Neuronal stem cell (in vitro differentiated cells): ENCODE measurements around the gene ELFN1.

Source experiments
- DNase-seq: peaks from one replicate; pipeline ENCODE4 v3.0.0-alpha.2; 2013; ENCODE audit warnings: low spot score
- H2AFZ ChIP-seq: one replicate; pipeline ENCODE4 v1.6.1; 2013; ENCODE audit warnings: mild to moderate bottlenecking, low read length, inconsistent platforms
- H2AK5ac ChIP-seq: 2 replicates; pipeline ENCODE4 v1.6.1; 2013; ENCODE audit warnings: low read depth, mild to moderate bottlenecking, inconsistent platforms, low read length, moderate library complexity, mixed read lengths
- H2BK120ac ChIP-seq: 2 replicates; pipeline ENCODE4 v1.6.1; 2013; ENCODE audit warnings: low read depth, mild to moderate bottlenecking, inconsistent platforms, low read length, moderate library complexity, mixed read lengths
- H2BK12ac ChIP-seq: one replicate; pipeline ENCODE4 v1.6.1; 2013; ENCODE audit warnings: low read length, inconsistent platforms
- H2BK15ac ChIP-seq: 2 replicates; pipeline ENCODE4 v1.6.1; 2013; ENCODE audit warnings: mild to moderate bottlenecking, low read length, inconsistent platforms, mixed read lengths
- H2BK5ac ChIP-seq: one replicate; pipeline ENCODE4 v1.6.1; 2013; ENCODE audit warnings: inconsistent platforms, mild to moderate bottlenecking, low read length, moderate library complexity
- H3K14ac ChIP-seq: one replicate; pipeline ENCODE4 v1.6.1; 2013; ENCODE audit warnings: low read length, inconsistent platforms
- H3K18ac ChIP-seq: 2 replicates; pipeline ENCODE4 v1.6.1; 2013; ENCODE audit warnings: low read length, inconsistent platforms
- H3K23ac ChIP-seq: 2 replicates; pipeline ENCODE4 v1.6.1; 2013; ENCODE audit warnings: low read depth, mild to moderate bottlenecking, mixed read lengths, low read length, inconsistent platforms; ENCODE audit not compliant: poor library complexity
- H3K27ac ChIP-seq: replicated peaks from 3 replicates; pipeline ENCODE4 v1.5.1; 2013; ENCODE audit warnings: low read length, inconsistent platforms
- H3K27me3 ChIP-seq, 3 experiments: 2 replicates each; pipeline ENCODE4 v1.6.1; 2013; ENCODE audit warnings: low read length in 3 of 3, mild to moderate bottlenecking in 2 of 3, inconsistent platforms in 1 of 3, low read depth in 1 of 3, mixed read lengths in 1 of 3, moderate library complexity in 1 of 3; ENCODE audit not compliant: control insufficient read depth in 3 of 3, insufficient read depth in 3 of 3
- H3K36me3 ChIP-seq, 2 donors: replicated peaks in 1 of 2; 2 replicates each; pipeline ENCODE4 v1.6.1; 2013; ENCODE audit warnings: low read length in 2 of 2; ENCODE audit not compliant: control insufficient read depth in 2 of 2, insufficient read depth in 2 of 2
- H3K4ac ChIP-seq: 2 replicates; pipeline ENCODE4 v1.6.1; 2013; ENCODE audit warnings: inconsistent platforms, mild to moderate bottlenecking, low read length, moderate library complexity
- H3K4me1 ChIP-seq, 2 donors: 1 replicate in 1 of 2; 2 replicates in 1 of 2; pipeline ENCODE4 v1.6.1; 2013; ENCODE audit warnings: low read length in 2 of 2, low read depth in 1 of 2; ENCODE audit not compliant: control insufficient read depth in 2 of 2, insufficient read depth in 1 of 2
- H3K4me2 ChIP-seq: one replicate; pipeline ENCODE4 v1.6.1; 2013; ENCODE audit warnings: mild to moderate bottlenecking, low read length, inconsistent platforms; ENCODE audit not compliant: insufficient read depth, poor library complexity, severe bottlenecking
- H3K4me3 ChIP-seq, 2 donors: 2 replicates each; pipeline ENCODE4 v1.5.1; 2013; ENCODE audit warnings: low read length in 2 of 2, mild to moderate bottlenecking in 2 of 2, inconsistent platforms in 1 of 2, moderate library complexity in 1 of 2
- H3K79me1 ChIP-seq: one replicate; pipeline ENCODE4 v1.6.1; 2013; ENCODE audit warnings: low read depth, mild to moderate bottlenecking, inconsistent platforms, low read length, moderate library complexity
- H3K9ac ChIP-seq: one replicate; pipeline ENCODE4 v1.6.1; 2013; ENCODE audit warnings: mild to moderate bottlenecking, low read depth, low read length, inconsistent platforms; ENCODE audit not compliant: poor library complexity
- H3K9me3 ChIP-seq, 2 donors: replicated peaks in 1 of 2; 2 replicates each; pipeline versions ENCODE3 to v1.6.1; 2013; ENCODE audit warnings: low read length in 2 of 2, mild to moderate bottlenecking in 2 of 2, inconsistent platforms in 1 of 2, low read depth in 1 of 2, mixed read lengths in 1 of 2, moderate library complexity in 1 of 2; ENCODE audit not compliant: control insufficient read depth in 2 of 2, insufficient read depth in 1 of 2
- H4K8ac ChIP-seq: one replicate; pipeline ENCODE4 v1.6.1; 2013; ENCODE audit warnings: low read depth, mild to moderate bottlenecking, inconsistent platforms, low read length, moderate library complexity
- H4K91ac ChIP-seq: one replicate; pipeline ENCODE4 v1.6.1; 2013; ENCODE audit warnings: low read length, low read depth, mild to moderate bottlenecking, inconsistent platforms; ENCODE audit not compliant: poor library complexity
- WGBS, 2 donors: extraction: QIAGEN DNeasy Blood & Tissue Kit; methylation state at CpG; one replicate each; pipeline ENCODE4 v1.1.7; 2013; ENCODE audit warnings: missing lambda C conversion rate in 2 of 2, mixed read lengths in 1 of 2; ENCODE audit not compliant: insufficient read length in 2 of 2, insufficient replicate concordance in 1 of 2; ENCODE audit errors: extremely low coverage in 2 of 2; 5-methylcytosine and 5-hydroxymethylcytosine counted together

The ELFN1 gene

DNA sequence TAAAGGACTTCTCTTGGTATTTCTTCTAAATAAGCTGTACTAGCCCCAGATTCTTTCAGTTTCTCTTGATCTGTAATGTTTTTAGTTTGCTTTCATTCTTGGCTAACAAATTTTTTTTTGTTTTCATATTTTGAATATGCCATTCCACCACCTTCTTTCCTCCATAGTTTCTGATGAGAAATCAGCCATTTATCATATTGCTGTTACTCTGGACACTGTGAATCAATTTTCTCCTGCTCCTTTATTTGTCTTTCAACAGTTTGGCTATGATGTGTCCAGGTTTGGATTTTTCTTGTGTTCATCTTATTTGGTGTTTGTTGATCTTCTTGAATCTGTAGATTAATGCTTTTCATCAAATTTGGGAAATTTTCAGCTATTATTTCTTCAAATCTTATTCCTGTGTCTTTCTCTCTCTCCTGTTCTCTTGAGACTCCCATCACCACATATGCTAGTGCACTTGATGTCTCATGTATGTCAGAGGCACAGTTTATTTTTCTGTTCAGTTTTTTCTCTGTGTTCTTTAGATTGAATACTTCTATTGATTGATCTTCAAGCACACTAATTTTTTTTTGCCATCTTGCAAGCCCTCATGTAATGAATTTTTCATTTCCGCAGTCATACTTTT lies 15.0 kb downstream of the ELFN1 start:
- H3K9me3 ChIP-seq, result peaks cover 5 to 79% of the 10 kb centered on the region in 2 donors
- H4K91ac ChIP-seq, result no peak overlapping the region
- no peak overlapping the region for H3K4me3 ChIP-seq
- no peak overlapping the region for H2AK5ac ChIP-seq
- H2BK12ac ChIP-seq, result no peak overlapping the region
- H3K4ac ChIP-seq, result no peak overlapping the region
- no peak overlapping the region for H2AFZ ChIP-seq
- H3K14ac ChIP-seq, result no peak overlapping the region
- no peak overlapping the region for H3K9ac ChIP-seq
- H3K27me3 ChIP-seq, result no peaks in the 10 kb centered on the region
- peaks cover 0 to 6% of the 10 kb centered on the region in 2 donors for H3K4me1 ChIP-seq
- WGBS, 2 donors, result no CpG with 5 or more reads among the region's 1 CpG
- no peak overlapping the region for H4K8ac ChIP-seq
- H3K23ac ChIP-seq, result no peak overlapping the region
- no peak overlapping the region for H3K27ac ChIP-seq
- H3K36me3 ChIP-seq, result peaks cover 0 to 68% of the 10 kb centered on the region in 2 donors
- H3K4me2 ChIP-seq, result no peak overlapping the region
- no peak overlapping the region for H2BK120ac ChIP-seq
- DNase-seq, result no peak
- peaks cover 4% of the 10 kb centered on the region for H3K79me1 ChIP-seq
- H2BK15ac ChIP-seq, result no peak overlapping the region
- no peak overlapping the region for H2BK5ac ChIP-seq
- no peak overlapping the region for H3K18ac ChIP-seq

- DNase-seq, result no peak
- Histone ChIP-seq H3K4me2 (no peak overlapping the region), H3K36me3 (peaks cover 5 to 77% of the 10 kb centered on the region in 2 donors), H3K9ac (no peak overlapping the region), H2AK5ac (no peak overlapping the region), H2BK15ac (no peak overlapping the region), H4K8ac (no peak overlapping the region), H3K27me3 (no peaks in the 10 kb centered on the region), H2BK12ac (no peak overlapping the region), H2BK120ac (no peak overlapping the region), H3K4me3 (no peak overlapping the region), H3K4ac (no peak overlapping the region), H3K14ac (no peak overlapping the region), H2BK5ac (no peak overlapping the region), H3K79me1 (peaks cover 10% of the 10 kb centered on the region), H3K18ac (no peak overlapping the region), H3K23ac (no peak overlapping the region), H3K4me1 (peaks cover 4 to 11% of the 10 kb centered on the region in 2 donors), H4K91ac (no peak overlapping the region), H3K27ac (no peak overlapping the region), H2AFZ (no peak overlapping the region), H3K9me3 (peaks cover 5 to 50% of the 10 kb centered on the region in 2 donors)
Measured at GRCh38 chr7:1688542-1688941, 18.5 kb downstream of the ELFN1 start.

GRCh38 chr7:1689311-1689710 lies 19.2 kb downstream of the ELFN1 start:
- Histone ChIP-seq H3K18ac (no peak overlapping the region), H4K91ac (no peak overlapping the region), H2AFZ (no peak overlapping the region), H3K4me1 (peaks cover 11 to 18% of the 10 kb centered on the region in 2 donors), H3K9ac (no peak overlapping the region), H3K36me3 (peaks cover 5 to 78% of the 10 kb centered on the region in 2 donors), H3K23ac (no peak overlapping the region), H3K4ac (no peak overlapping the region), H3K14ac (no peak overlapping the region), H3K4me2 (no peak overlapping the region), H2BK5ac (no peak overlapping the region), H2BK12ac (no peak overlapping the region), H3K27ac (no peak overlapping the region), H3K9me3 (peaks cover 5 to 42% of the 10 kb centered on the region in 2 donors), H2AK5ac (no peak overlapping the region), H3K4me3 (no peak overlapping the region), H4K8ac (no peak overlapping the region), H2BK120ac (no peak overlapping the region), H3K79me1 (peaks cover 10% of the 10 kb centered on the region), H3K27me3 (no peaks in the 10 kb centered on the region), H2BK15ac (no peak overlapping the region)
- no CpG with 5 or more reads among the region's 3 CpGs for whole genome bisulfite sequencing, 2 donors
- no peak for DNase-seq

DNA sequence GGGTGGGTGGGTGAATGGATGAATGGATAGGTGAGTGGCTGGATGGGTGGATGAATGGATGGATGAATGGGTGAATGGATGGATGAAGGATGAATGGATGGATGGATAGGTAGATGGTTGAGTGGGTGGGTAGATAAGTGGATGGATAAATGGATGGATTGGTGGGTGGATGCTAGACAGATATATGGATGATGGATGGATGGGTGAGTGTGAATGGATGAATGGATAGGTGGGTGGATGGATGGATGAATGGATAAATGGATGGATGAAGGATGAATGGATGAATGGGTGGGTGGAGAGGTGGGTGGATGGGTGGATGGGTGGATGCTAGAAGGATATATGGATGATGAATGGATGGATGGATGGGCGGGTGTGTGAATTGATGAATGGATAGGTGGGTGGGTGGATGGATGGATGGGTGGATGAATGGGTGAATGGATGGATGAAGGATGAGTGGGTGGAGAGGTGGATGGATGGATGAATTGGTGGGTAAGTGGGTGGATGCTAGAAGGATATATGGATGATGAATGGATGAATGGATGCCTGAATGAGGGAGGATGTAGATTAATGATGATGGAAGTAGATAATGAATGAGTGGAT lies 20.4 kb downstream of the ELFN1 start:
- Histone ChIP-seq H3K9ac (no peak overlapping the region), H3K27me3 (no peaks in the 10 kb centered on the region), H2AFZ (no peak overlapping the region), H3K9me3 (peaks cover 5 to 31% of the 10 kb centered on the region in 2 donors), H3K4me3 (no peak overlapping the region), H3K18ac (no peak overlapping the region), H2BK15ac (no peak overlapping the region), H2BK120ac (no peak overlapping the region), H3K36me3 (peaks cover 5 to 87% of the 10 kb centered on the region in 2 donors), H3K4me1 (peaks cover 20 to 24% of the 10 kb centered on the region in 2 donors), H3K14ac (no peak overlapping the region), H4K8ac (no peak overlapping the region), H3K79me1 (peaks cover 19% of the 10 kb centered on the region), H2BK5ac (no peak overlapping the region), H4K91ac (no peak overlapping the region), H3K27ac (no peak overlapping the region), H3K4ac (no peak overlapping the region), H2BK12ac (no peak overlapping the region), H2AK5ac (no peak overlapping the region), H3K23ac (no peak overlapping the region), H3K4me2 (no peak overlapping the region)
- 100% methylated on average over 1 of the region's 1 CpG; no CpG with 5 or more reads in 1 of the 2 donors for WGBS, 2 donors
- no peak for DNase-seq
